CD4-positive, alpha-beta T cell treated with Interleukin-15 for 1 hour (primary cell): ENCODE measurements around the gene HNRNPCL4.
"Not testable (repeated sequence)": the region's sequence is repeated elsewhere in the genome, so short reads cannot be mapped to it uniquely, and the experiment has no call there.

Source experiments
- DNase-seq: peaks from one replicate; pipeline ENCODE4 v3.0.0-alpha.2; 2020

HNRNPCL4 gene

GRCh38 chr1:13165531-13165930 is at the start of gene HNRNPCL4:
Gene HNRNPCL4 (minus strand): TSS chr1:13165631. CDS start chr1:13165467, 164 bp downstream.
- DNase-seq: not testable (repeated sequence)

- not testable (repeated sequence) for DNase-seq
Observed at GRCh38 chr1:13208712-13209111, 43.3 kb upstream of the HNRNPCL4 start.

- DNase-seq: not testable (repeated sequence)
Observed at GRCh38 chr1:13201309-13201708, 35.9 kb upstream of the HNRNPCL4 start, which contains the start of gene PRAMEF13. Gene PRAMEF13 (minus strand): TSS chr1:13201409. CDS start chr1:13199589, 1,820 bp downstream.

GRCh38 chr1:13171548-13171947 is 6.1 kb upstream of the HNRNPCL4 start, which contains the start of gene PRAMEF9:
Gene PRAMEF9 (plus strand): TSS chr1:13171848. CDS start chr1:13175281, 3,433 bp downstream.
- not testable (repeated sequence) for DNase-seq

- DNase-seq: not testable (repeated sequence)
Observed at GRCh38 chr1:13155909-13156308, 9.5 kb downstream of the HNRNPCL4 start, which contains the start of gene PRAMEF26. Gene PRAMEF26 (minus strand): TSS chr1:13156009. CDS start chr1:13153095, 2,914 bp downstream.

GRCh38 chr1:13116754-13117153 is 48.7 kb downstream of the HNRNPCL4 start, which contains the start of gene HNRNPCL2:
Gene HNRNPCL2 (minus strand): TSS chr1:13116854. CDS start chr1:13116400, 454 bp downstream.
- not testable (repeated sequence) for DNase-seq
